T-helper 1 cell treated with Interleukin-12 subunit alpha and Interleukin-12 subunit beta and Interleukin-4 antibody, amounts not matched to agents 30 ng/mL and 1 ng/mL, for 36 hours (primary cell): ENCODE results near the gene DDX1. TPM values are rescaled to one million over a fixed set of nuclear protein-coding genes. Genes with fewer than 3 reads are reported as not detected.
"Not testable (repeated sequence)": the region's sequence is repeated elsewhere in the genome, so short reads cannot be mapped to it uniquely, and the experiment has no call there.

ENCODE experiments used
- intact Hi-C: fragments of 100-400 bp; cut with micrococcal nuclease; formaldehyde crosslinking; loops from one replicate; pipeline ENCODE4 v1.15.1; 2024
- total RNA-seq: library from RNA; stranded (reverse); gene quantifications from 2 replicates; pipeline ENCODE4 v1.2.3, GENCODE V29; 2022

The DDX1 gene
- total RNA-seq, 1 donor from 2014 or later, result 66.0 TPM

- intact Hi-C loops, result no loop called here
These were observed 2.9 kb downstream of the DDX1 start for GRCh38 chr2:15594291-15595256.

GRCh38 chr2:15595342-15595905 is 3.8 kb downstream of the DDX1 start:
- intact Hi-C loops, result no loop called here

GRCh38 chr2:15595936-15596335 is 4.3 kb downstream of the DDX1 start:
- intact Hi-C loops, result no loop called here

GRCh38 chr2:15596350-15596749 is 4.7 kb downstream of the DDX1 start:
- intact Hi-C loops, result no loop called here

- intact Hi-C loops, result no loop called here
These were observed 5.3 kb downstream of the DDX1 start for GRCh38 chr2:15596968-15597367.

- intact Hi-C loops, result no loop called here
These were observed 8.3 kb downstream of the DDX1 start for GRCh38 chr2:15599994-15600393.

- intact Hi-C loops, result no loop called here
These were observed 10.0 kb downstream of the DDX1 start for GRCh38 chr2:15601681-15602080.

GRCh38 chr2:15602393-15602792 is 10.7 kb downstream of the DDX1 start:
- intact Hi-C loops, result no loop called here

GRCh38 chr2:15603044-15603765 is 11.5 kb downstream of the DDX1 start:
- intact Hi-C loops, result no loop called here

GRCh38 chr2:15603948-15604347 is 12.3 kb downstream of the DDX1 start:
- intact Hi-C loops, result no loop called here

- intact Hi-C loops, result no loop called here
These were observed 14.1 kb downstream of the DDX1 start for GRCh38 chr2:15605721-15606120.

- intact Hi-C loops, result no loop called here
These were observed 15.1 kb downstream of the DDX1 start for GRCh38 chr2:15606481-15607441.

GRCh38 chr2:15607709-15608391 is 16.2 kb downstream of the DDX1 start:
- intact Hi-C loops, result no loop called here

- intact Hi-C loops, result no loop called here
These were observed 16.7 kb downstream of the DDX1 start for GRCh38 chr2:15608392-15608761.

GRCh38 chr2:15609341-15610042 is 17.8 kb downstream of the DDX1 start:
- intact Hi-C loops, result no loop called here

GRCh38 chr2:15610430-15610952 is 18.8 kb downstream of the DDX1 start:
- intact Hi-C loops, result no loop called here

GRCh38 chr2:15612101-15612500 is 20.4 kb downstream of the DDX1 start:
- intact Hi-C loops, result not testable (repeated sequence)

GRCh38 chr2:15613736-15614429 is 22.2 kb downstream of the DDX1 start:
- intact Hi-C loops, result no loop called here
